ENCODE results near the gene ACBD3.
A peak's percentile ranks its signal among the peaks of the same experiment; 100 is the strongest.

The ACBD3 gene

GRCh38 chr1:226121049-226121586 lies 65.4 kb downstream of the ACBD3 start:
- TF ChIP-seq TAF1 (IDR thresholded peaks at IDR 0.05; ENCODE audit: low read depth, low read length) (no peak), POU2F2 (IDR thresholded peaks at IDR 0.05; ENCODE audit: low read depth, low read length) (no peak)
- no peak for DNase-seq (ENCODE audit: insufficient read length, low spot score)
- FAIRE-seq, result no peak

- DNase-seq (ENCODE audit: insufficient read length, low spot score) (no peak), FAIRE-seq (no peak)
- TF ChIP-seq POLR2AphosphoS5 (IDR thresholded peaks at IDR 0.05; ENCODE audit: low read depth, low read length) (no peak), POLR2A (IDR thresholded peaks at IDR 0.05; ENCODE audit: low read depth, low read length) (no peak), TAF1 (IDR thresholded peaks at IDR 0.05; ENCODE audit: low read depth, low read length) (no peak), PAX5 (IDR thresholded peaks at IDR 0.05; ENCODE audit: insufficient read depth, low read length, severe bottlenecking) (no peak), SPI1 (IDR thresholded peaks at IDR 0.05; ENCODE audit: low read depth, low read length) (no peak), POU2F2 (IDR thresholded peaks at IDR 0.05; ENCODE audit: low read depth, low read length) (no peak)
Measured at GRCh38 chr1:226120398-226120797, 66.1 kb downstream of the ACBD3 start.

- TF ChIP-seq POU2F2 (IDR thresholded peaks at IDR 0.05; ENCODE audit: low read depth, low read length), result no peak
- no peak for TF ChIP-seq PAX5 (IDR thresholded peaks at IDR 0.05; ENCODE audit: insufficient read depth, low read length, severe bottlenecking)
- no peak for TF ChIP-seq TAF1 (IDR thresholded peaks at IDR 0.05; ENCODE audit: low read depth, low read length)
- no peak for TF ChIP-seq POLR2A (IDR thresholded peaks at IDR 0.05; ENCODE audit: low read depth, low read length)
- TF ChIP-seq POLR2AphosphoS5 (IDR thresholded peaks at IDR 0.05; ENCODE audit: low read depth, low read length), result no peak
- no peak for TF ChIP-seq SPI1 (IDR thresholded peaks at IDR 0.05; ENCODE audit: low read depth, low read length)
- DNase-seq (ENCODE audit: insufficient read length, low spot score) (no peak), FAIRE-seq (no peak)
Measured at GRCh38 chr1:226119169-226119568, 67.4 kb downstream of the ACBD3 start.

GRCh38 chr1:226118357-226118756 lies 68.2 kb downstream of the ACBD3 start:
- DNase-seq (ENCODE audit: insufficient read length, low spot score) (no peak), FAIRE-seq (no peak)
- TF ChIP-seq POLR2A (IDR thresholded peaks at IDR 0.05; ENCODE audit: low read depth, low read length) (no peak), TAF1 (IDR thresholded peaks at IDR 0.05; ENCODE audit: low read depth, low read length) (no peak), POU2F2 (IDR thresholded peaks at IDR 0.05; ENCODE audit: low read depth, low read length) (no peak), POLR2AphosphoS5 (IDR thresholded peaks at IDR 0.05; ENCODE audit: low read depth, low read length) (no peak), PAX5 (IDR thresholded peaks at IDR 0.05; ENCODE audit: insufficient read depth, low read length, severe bottlenecking) (no peak), SPI1 (IDR thresholded peaks at IDR 0.05; ENCODE audit: low read depth, low read length) (no peak)

- TF ChIP-seq PAX5 (IDR thresholded peaks at IDR 0.05; ENCODE audit: insufficient read depth, low read length, severe bottlenecking), result no peak
- no peak for TF ChIP-seq SPI1 (IDR thresholded peaks at IDR 0.05; ENCODE audit: low read depth, low read length)
- no peak for TF ChIP-seq TAF1 (IDR thresholded peaks at IDR 0.05; ENCODE audit: low read depth, low read length)
- no peak for TF ChIP-seq POLR2AphosphoS5 (IDR thresholded peaks at IDR 0.05; ENCODE audit: low read depth, low read length)
- no peak for TF ChIP-seq POLR2A (IDR thresholded peaks at IDR 0.05; ENCODE audit: low read depth, low read length)
- TF ChIP-seq POU2F2 (IDR thresholded peaks at IDR 0.05; ENCODE audit: low read depth, low read length), result no peak
- DNase-seq (ENCODE audit: insufficient read length, low spot score), result no peak
- FAIRE-seq, result no peak
Measured at GRCh38 chr1:226117330-226117729, 69.2 kb downstream of the ACBD3 start.

- FAIRE-seq, result no peak
- DNase-seq (ENCODE audit: insufficient read length, low spot score), result no peak
- TF ChIP-seq POU2F2 (IDR thresholded peaks at IDR 0.05; ENCODE audit: low read depth, low read length) (no peak), TAF1 (IDR thresholded peaks at IDR 0.05; ENCODE audit: low read depth, low read length) (no peak), POLR2A (IDR thresholded peaks at IDR 0.05; ENCODE audit: low read depth, low read length) (no peak), POLR2AphosphoS5 (IDR thresholded peaks at IDR 0.05; ENCODE audit: low read depth, low read length) (no peak), PAX5 (IDR thresholded peaks at IDR 0.05; ENCODE audit: insufficient read depth, low read length, severe bottlenecking) (no peak), SPI1 (IDR thresholded peaks at IDR 0.05; ENCODE audit: low read depth, low read length) (no peak)
Measured at GRCh38 chr1:226116673-226117072, 69.9 kb downstream of the ACBD3 start.

GRCh38 chr1:226112626-226113025 lies 73.9 kb downstream of the ACBD3 start:
- DNase-seq (ENCODE audit: insufficient read length, low spot score) (no peak), FAIRE-seq (no peak)
- TF ChIP-seq TAF1 (IDR thresholded peaks at IDR 0.05; ENCODE audit: low read depth, low read length), result no peak
- no peak for TF ChIP-seq SPI1 (IDR thresholded peaks at IDR 0.05; ENCODE audit: low read depth, low read length)
- TF ChIP-seq POLR2A (IDR thresholded peaks at IDR 0.05; ENCODE audit: low read depth, low read length), result no peak
- no peak for TF ChIP-seq POU2F2 (IDR thresholded peaks at IDR 0.05; ENCODE audit: low read depth, low read length)
- no peak for TF ChIP-seq POLR2AphosphoS5 (IDR thresholded peaks at IDR 0.05; ENCODE audit: low read depth, low read length)
- TF ChIP-seq PAX5 (IDR thresholded peaks at IDR 0.05; ENCODE audit: insufficient read depth, low read length, severe bottlenecking), result no peak

GRCh38 chr1:226111883-226112261 lies 74.7 kb downstream of the ACBD3 start:
- no peak for TF ChIP-seq POLR2A (IDR thresholded peaks at IDR 0.05; ENCODE audit: low read depth, low read length)
- TF ChIP-seq SPI1 (IDR thresholded peaks at IDR 0.05; ENCODE audit: low read depth, low read length), result no peak
- no peak for TF ChIP-seq TAF1 (IDR thresholded peaks at IDR 0.05; ENCODE audit: low read depth, low read length)
- TF ChIP-seq POLR2AphosphoS5 (IDR thresholded peaks at IDR 0.05; ENCODE audit: low read depth, low read length), result no peak
- no peak for TF ChIP-seq POU2F2 (IDR thresholded peaks at IDR 0.05; ENCODE audit: low read depth, low read length)
- no peak for DNase-seq (ENCODE audit: insufficient read length, low spot score)
- no peak for FAIRE-seq

GRCh38 chr1:226111098-226111882 lies 75.3 kb downstream of the ACBD3 start:
- TF ChIP-seq POLR2AphosphoS5 (IDR thresholded peaks at IDR 0.05; ENCODE audit: low read depth, low read length), result no peak
- no peak for TF ChIP-seq SPI1 (IDR thresholded peaks at IDR 0.05; ENCODE audit: low read depth, low read length)
- no peak for TF ChIP-seq POLR2A (IDR thresholded peaks at IDR 0.05; ENCODE audit: low read depth, low read length)
- TF ChIP-seq TAF1 (IDR thresholded peaks at IDR 0.05; ENCODE audit: low read depth, low read length), result no peak
- no peak for TF ChIP-seq POU2F2 (IDR thresholded peaks at IDR 0.05; ENCODE audit: low read depth, low read length)
- no peak for TF ChIP-seq PAX5 (IDR thresholded peaks at IDR 0.05; ENCODE audit: insufficient read depth, low read length, severe bottlenecking)
- FAIRE-seq (peak; percentile 26), DNase-seq (ENCODE audit: insufficient read length, low spot score) (no peak)

All from GM12891 (cell line).